ENCODE results near the gene DROSHA.
"Not testable (repeated sequence)": the region's sequence is repeated elsewhere in the genome, so short reads cannot be mapped to it uniquely, and the experiment has no call there.

The DROSHA gene

GRCh38 chr5:31380049-31380448 lies 151.8 kb downstream of the DROSHA start:
- DNase-seq (ENCODE audit: low spot score), result no peak

- DNase-seq (ENCODE audit: low spot score), result no peak
Observed at GRCh38 chr5:31378838-31379237, 153.1 kb downstream of the DROSHA start.

GRCh38 chr5:31378136-31378535 lies 153.8 kb downstream of the DROSHA start:
- no peak for DNase-seq (ENCODE audit: low spot score)

GRCh38 chr5:31377274-31377946 lies 154.5 kb downstream of the DROSHA start:
- DNase-seq (ENCODE audit: low spot score), result no peak

- no peak for DNase-seq (ENCODE audit: low spot score)
Observed at GRCh38 chr5:31375999-31376720, 155.7 kb downstream of the DROSHA start.

- no peak for DNase-seq (ENCODE audit: low spot score)
Observed at GRCh38 chr5:31372124-31372523, 159.8 kb downstream of the DROSHA start.

GRCh38 chr5:31366941-31367340 lies 165.0 kb downstream of the DROSHA start:
- DNase-seq (ENCODE audit: low spot score), result no peak

GRCh38 chr5:31365776-31366175 lies 166.1 kb downstream of the DROSHA start:
- no peak for DNase-seq (ENCODE audit: low spot score)

- no peak for DNase-seq (ENCODE audit: low spot score)
Observed at GRCh38 chr5:31364881-31365636, 166.8 kb downstream of the DROSHA start.

GRCh38 chr5:31362931-31363568 lies 168.8 kb downstream of the DROSHA start:
- no peak for DNase-seq (ENCODE audit: low spot score)

- DNase-seq (ENCODE audit: low spot score), result no peak
Observed at GRCh38 chr5:31362529-31362900, 169.4 kb downstream of the DROSHA start.

GRCh38 chr5:31361704-31362528 lies 170.0 kb downstream of the DROSHA start:
- DNase-seq (ENCODE audit: low spot score), result not testable (repeated sequence)

- DNase-seq (ENCODE audit: low spot score), result no peak
Observed at GRCh38 chr5:31361234-31361633, 170.7 kb downstream of the DROSHA start.

- DNase-seq (ENCODE audit: low spot score), result no peak
Observed at GRCh38 chr5:31359839-31360238, 172.1 kb downstream of the DROSHA start.

- DNase-seq (ENCODE audit: low spot score), result no peak
Observed at GRCh38 chr5:31357038-31357437, 174.9 kb downstream of the DROSHA start.

GRCh38 chr5:31355337-31355736 lies 176.6 kb downstream of the DROSHA start:
- no peak for DNase-seq (ENCODE audit: low spot score)

Measured in CD4-positive, alpha-beta T cell treated with Interleukin-15 for 4 hours (primary cell).